Loucy (cell line): ENCODE measurements around the gene TTBK1.

Source experiments
- H2AFZ ChIP-seq: fragments of 200-600 bp; sonication (generic); 2 replicates; pipeline ENCODE4 v1.6.0; 2016; ENCODE audit warnings: antibody characterized with exemption, mild to moderate bottlenecking, low read length, moderate library complexity
- H3F3A ChIP-seq: fragments of 200-600 bp; 2 replicates; pipeline ENCODE4 v1.6.0; 2016; ENCODE audit warnings: antibody characterized with exemption, low read depth, mild to moderate bottlenecking
- H3K27me3 ChIP-seq: fragments of 200-600 bp; sonication (generic); 2 replicates; pipeline ENCODE4 v1.6.1; 2014; ENCODE audit warnings: low read length, mild to moderate bottlenecking; ENCODE audit not compliant: insufficient read depth, poor library complexity, severe bottlenecking
- H3K36me3 ChIP-seq: fragments of 200-600 bp; sonication (generic); 2 replicates; pipeline ENCODE4 v1.6.1; 2016; ENCODE audit warnings: low read length; ENCODE audit not compliant: insufficient read depth
- H3K4me1 ChIP-seq: fragments of 200-600 bp; sonication (generic); 2 replicates; pipeline ENCODE4 v1.5.1; 2014; ENCODE audit warnings: low read length, mild to moderate bottlenecking; ENCODE audit not compliant: insufficient read depth, poor library complexity, severe bottlenecking
- H3K4me2 ChIP-seq: fragments of 200-600 bp; sonication (generic); 2 replicates; pipeline ENCODE4 v1.6.0; 2014; ENCODE audit warnings: antibody characterized with exemption, low read length, low read depth, mild to moderate bottlenecking; ENCODE audit not compliant: poor library complexity, severe bottlenecking
- H3K4me3 ChIP-seq: fragments of 200-600 bp; sonication (generic); 2 replicates; pipeline ENCODE4 v1.5.1; 2014; ENCODE audit warnings: low read length, mild to moderate bottlenecking, mixed read lengths; ENCODE audit not compliant: poor library complexity, severe bottlenecking
- H3K79me2 ChIP-seq: fragments of 200-600 bp; sonication (generic); 2 replicates; pipeline ENCODE4 v1.6.1; 2014; ENCODE audit warnings: low read length; ENCODE audit not compliant: insufficient read depth
- H3K9ac ChIP-seq: fragments of 200-600 bp; sonication (generic); 2 replicates; pipeline ENCODE4 v1.6.0; 2014; ENCODE audit warnings: mild to moderate bottlenecking, low read depth, low read length, moderate library complexity; ENCODE audit not compliant: poor library complexity, severe bottlenecking
- H3K9me2 ChIP-seq: fragments of 200-600 bp; sonication (generic); replicated peaks from 2 replicates; pipeline ENCODE4 v1.6.1; 2016; ENCODE audit warnings: low read depth, low read length, mixed read lengths
- H3K9me3 ChIP-seq: fragments of 200-600 bp; sonication (generic); 2 replicates; pipeline ENCODE4 v1.6.1; 2014; ENCODE audit warnings: mild to moderate bottlenecking, antibody characterized with exemption, low read length, low read depth; ENCODE audit not compliant: insufficient read depth
- H4K20me1 ChIP-seq: fragments of 200-600 bp; sonication (generic); 2 replicates; pipeline ENCODE4 v1.6.0; 2014; ENCODE audit warnings: antibody characterized with exemption, low read length, mild to moderate bottlenecking; ENCODE audit not compliant: insufficient read depth, poor library complexity, severe bottlenecking
- EZH2phosphoT487 ChIP-seq: fragments of 200-600 bp; IDR thresholded peaks from 2 replicates; pipeline ENCODE4 v1.6.1; 2018; ENCODE audit warnings: antibody characterized with exemption, mild to moderate bottlenecking, moderate library complexity, borderline replicate concordance
- TF ChIP-seq, protein P1 (sequence below): fragments of 200-600 bp; sonication (generic); conservative IDR thresholded peaks from 2 replicates; pipeline ENCODE4 v1.5.1; 2014; ENCODE audit warnings: mild to moderate bottlenecking, antibody characterized with exemption, low read length

Gene TTBK1

DNA sequence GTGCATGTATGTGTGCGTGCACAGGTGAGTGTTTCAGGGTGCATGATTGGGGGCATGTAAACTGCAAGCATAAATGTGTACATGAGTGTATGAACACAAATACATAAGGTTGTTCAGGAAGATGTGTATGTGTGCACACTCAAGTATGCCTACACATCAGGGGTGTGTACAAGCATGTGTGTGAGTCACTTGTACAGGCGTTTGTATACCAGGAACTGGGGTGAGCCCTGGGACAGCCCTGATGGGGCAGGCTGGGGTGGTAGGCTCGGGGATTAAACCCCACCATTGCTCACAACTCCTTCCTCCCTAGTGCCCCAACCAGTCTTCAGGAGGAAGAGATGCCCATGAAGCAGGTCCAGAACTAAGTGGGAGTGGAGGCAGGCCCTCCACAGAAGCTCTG is 61.1 kb downstream of the TTBK1 start:
- no peak for TF ChIP-seq EZH2phosphoT487
- TF ChIP-seq, protein P1, sequence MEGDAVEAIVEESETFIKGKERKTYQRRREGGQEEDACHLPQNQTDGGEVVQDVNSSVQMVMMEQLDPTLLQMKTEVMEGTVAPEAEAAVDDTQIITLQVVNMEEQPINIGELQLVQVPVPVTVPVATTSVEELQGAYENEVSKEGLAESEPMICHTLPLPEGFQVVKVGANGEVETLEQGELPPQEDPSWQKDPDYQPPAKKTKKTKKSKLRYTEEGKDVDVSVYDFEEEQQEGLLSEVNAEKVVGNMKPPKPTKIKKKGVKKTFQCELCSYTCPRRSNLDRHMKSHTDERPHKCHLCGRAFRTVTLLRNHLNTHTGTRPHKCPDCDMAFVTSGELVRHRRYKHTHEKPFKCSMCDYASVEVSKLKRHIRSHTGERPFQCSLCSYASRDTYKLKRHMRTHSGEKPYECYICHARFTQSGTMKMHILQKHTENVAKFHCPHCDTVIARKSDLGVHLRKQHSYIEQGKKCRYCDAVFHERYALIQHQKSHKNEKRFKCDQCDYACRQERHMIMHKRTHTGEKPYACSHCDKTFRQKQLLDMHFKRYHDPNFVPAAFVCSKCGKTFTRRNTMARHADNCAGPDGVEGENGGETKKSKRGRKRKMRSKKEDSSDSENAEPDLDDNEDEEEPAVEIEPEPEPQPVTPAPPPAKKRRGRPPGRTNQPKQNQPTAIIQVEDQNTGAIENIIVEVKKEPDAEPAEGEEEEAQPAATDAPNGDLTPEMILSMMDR, result no peak
- H3K36me3 ChIP-seq, result no peaks in the 10 kb centered on the region
- no peaks in the 10 kb centered on the region for H3F3A ChIP-seq
- no peaks in the 10 kb centered on the region for H4K20me1 ChIP-seq
- no peaks in the 10 kb centered on the region for H3K9me2 ChIP-seq
- no peak overlapping the region for H3K9ac ChIP-seq
- H2AFZ ChIP-seq, result no peak overlapping the region
- H3K27me3 ChIP-seq, result no peaks in the 10 kb centered on the region
- H3K79me2 ChIP-seq, result no peaks in the 10 kb centered on the region
- H3K9me3 ChIP-seq, result no peaks in the 10 kb centered on the region
- no peak overlapping the region for H3K4me3 ChIP-seq
- H3K4me1 ChIP-seq, result no peaks in the 10 kb centered on the region
- no peak overlapping the region for H3K4me2 ChIP-seq

GRCh38 chr6:43304882-43305281 is 61.6 kb downstream of the TTBK1 start:
- Histone ChIP-seq H3K27me3 (no peaks in the 10 kb centered on the region), H3K9me3 (no peaks in the 10 kb centered on the region), H4K20me1 (no peaks in the 10 kb centered on the region), H3K9ac (no peak overlapping the region), H3K79me2 (no peaks in the 10 kb centered on the region), H2AFZ (no peak overlapping the region), H3K4me3 (no peak overlapping the region), H3K36me3 (no peaks in the 10 kb centered on the region), H3F3A (no peaks in the 10 kb centered on the region), H3K4me1 (no peaks in the 10 kb centered on the region), H3K4me2 (no peak overlapping the region), H3K9me2 (no peaks in the 10 kb centered on the region)
- TF ChIP-seq, protein P1, result no peak
- TF ChIP-seq EZH2phosphoT487, result no peak

DNA sequence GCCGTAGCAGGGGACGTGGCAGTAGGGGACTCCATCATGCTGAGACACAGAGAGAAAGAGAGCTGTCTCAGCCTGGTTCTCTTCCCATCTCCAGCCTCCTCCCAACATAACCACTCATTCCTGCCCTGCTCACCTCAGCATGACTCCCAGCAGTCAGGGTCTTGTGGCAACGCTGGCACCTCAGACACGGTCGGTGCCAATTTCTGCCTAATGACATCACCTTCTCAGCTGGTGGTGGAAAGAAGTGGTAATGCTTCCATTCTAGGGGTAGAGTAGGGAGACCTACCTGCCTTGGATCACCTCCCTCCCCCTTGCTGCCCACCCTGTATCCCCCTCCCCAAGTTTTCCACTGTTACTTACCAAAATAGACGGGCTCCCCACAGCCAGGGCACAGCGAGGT is 62.8 kb downstream of the TTBK1 start:
- Histone ChIP-seq H3K9ac (no peak overlapping the region), H3K9me3 (no peaks in the 10 kb centered on the region), H3K4me2 (no peak overlapping the region), H3K79me2 (no peaks in the 10 kb centered on the region), H2AFZ (no peak overlapping the region), H3K27me3 (no peaks in the 10 kb centered on the region), H3K4me3 (no peak overlapping the region), H3K9me2 (no peaks in the 10 kb centered on the region), H3K4me1 (no peaks in the 10 kb centered on the region), H4K20me1 (no peaks in the 10 kb centered on the region), H3F3A (no peaks in the 10 kb centered on the region), H3K36me3 (no peaks in the 10 kb centered on the region)
- no peak for TF ChIP-seq EZH2phosphoT487
- TF ChIP-seq, protein P1, result no peak
